Mammary epithelial cell (primary cell): ENCODE results near the gene CFAP65.

Experiments
- EZH2 ChIP-seq: IDR thresholded peaks from 2 replicates; pipeline ENCODE4 v1.6.1; 2012; ENCODE audit warnings: low read length, inconsistent platforms, borderline replicate concordance
- TF ChIP-seq, protein P1 (sequence below), 2 donors: IDR thresholded peaks in 1 of 2; conservative IDR thresholded peaks in 1 of 2; 2 replicates each; pipeline ENCODE4 v1.5.1; 2011 to 2012; ENCODE audit warnings: inconsistent platforms in 2 of 2, low read length in 2 of 2, mild to moderate bottlenecking in 2 of 2, control low read depth in 1 of 2, low read depth in 1 of 2; ENCODE audit not compliant: insufficient read depth in 1 of 2; ENCODE audit errors: extremely low read depth in 1 of 2

DNA sequence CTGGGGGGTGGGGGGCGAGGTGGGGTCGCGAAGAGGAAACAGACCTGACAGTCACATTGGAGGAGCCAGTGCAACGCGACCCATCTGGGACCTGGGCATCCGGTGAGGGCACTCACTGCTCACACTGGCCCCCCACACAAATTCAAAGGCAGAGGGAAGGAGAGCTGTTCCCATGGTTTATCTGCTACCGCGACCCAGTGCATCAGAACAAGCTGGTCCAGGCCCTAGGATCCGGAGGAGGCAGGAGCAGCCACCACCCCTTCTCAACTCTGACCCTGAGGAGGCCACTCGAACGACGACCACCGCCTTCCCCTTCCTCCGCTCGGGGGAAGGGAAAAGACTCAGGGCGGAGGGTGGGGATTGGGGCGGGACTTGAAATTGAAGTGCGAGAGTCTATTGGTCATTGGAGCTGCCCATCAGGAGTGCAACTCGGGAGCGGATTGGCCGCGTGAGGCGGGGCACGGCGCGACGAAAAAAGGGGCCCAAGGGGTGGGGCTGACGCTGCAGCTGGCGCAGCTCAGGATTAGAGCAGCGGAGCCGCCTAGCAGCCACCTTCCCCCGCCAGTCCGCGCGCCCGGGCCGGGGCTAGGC is 82.1 kb downstream of the CFAP65 start, which contains the start of gene CDK5R2:
- no peak for TF ChIP-seq EZH2
- TF ChIP-seq, protein P1, sequence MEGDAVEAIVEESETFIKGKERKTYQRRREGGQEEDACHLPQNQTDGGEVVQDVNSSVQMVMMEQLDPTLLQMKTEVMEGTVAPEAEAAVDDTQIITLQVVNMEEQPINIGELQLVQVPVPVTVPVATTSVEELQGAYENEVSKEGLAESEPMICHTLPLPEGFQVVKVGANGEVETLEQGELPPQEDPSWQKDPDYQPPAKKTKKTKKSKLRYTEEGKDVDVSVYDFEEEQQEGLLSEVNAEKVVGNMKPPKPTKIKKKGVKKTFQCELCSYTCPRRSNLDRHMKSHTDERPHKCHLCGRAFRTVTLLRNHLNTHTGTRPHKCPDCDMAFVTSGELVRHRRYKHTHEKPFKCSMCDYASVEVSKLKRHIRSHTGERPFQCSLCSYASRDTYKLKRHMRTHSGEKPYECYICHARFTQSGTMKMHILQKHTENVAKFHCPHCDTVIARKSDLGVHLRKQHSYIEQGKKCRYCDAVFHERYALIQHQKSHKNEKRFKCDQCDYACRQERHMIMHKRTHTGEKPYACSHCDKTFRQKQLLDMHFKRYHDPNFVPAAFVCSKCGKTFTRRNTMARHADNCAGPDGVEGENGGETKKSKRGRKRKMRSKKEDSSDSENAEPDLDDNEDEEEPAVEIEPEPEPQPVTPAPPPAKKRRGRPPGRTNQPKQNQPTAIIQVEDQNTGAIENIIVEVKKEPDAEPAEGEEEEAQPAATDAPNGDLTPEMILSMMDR (conservative IDR thresholded peaks at IDR 0.05 in 1 of 2, IDR thresholded peaks at IDR 0.05 in 1 of 2; ENCODE audit: extremely low read depth in 1 of 2, insufficient read depth in 1 of 2, low read depth in 1 of 2, low read length in 2 of 2), result no peak
